IMR-90 (cell line): ENCODE measurements around the gene NUP205. TPM values are rescaled to one million over a fixed set of nuclear protein-coding genes. Genes with fewer than 3 reads are reported as not detected.

Source experiments
- ATAC-seq: fragments of 200-7000 bp; cut with Tn5 transposase; 2 replicates; pipeline ENCODE4 v1.9.1; 2020; ENCODE audit warnings: low read depth, mild to moderate bottlenecking, moderate library complexity
- BruUV-seq: library from RNA; stranded (reverse); fragments of 400-500 nt; replicated peaks from 2 replicates; lab custom pipeline; 2021; lab: Mats Ljungman, UMichigan
- CTCF ChIA-PET: fragments of 300-600 bp; formaldehyde crosslinking; extraction: SDS; loops from one replicate; lab custom pipeline; 2021; ENCODE audit warnings: antibody characterized with exemption; lab: Yijun Ruan, JAX
- POLR2A ChIA-PET: fragments of 300-600 bp; sonication (Branson Sonifier 250); formaldehyde crosslinking; loops from one replicate; lab custom pipeline; 2022; ENCODE audit warnings: antibody characterized with exemption; ENCODE audit not compliant: unreplicated experiment; lab: Charles Lee
- DNase-seq: peaks from one replicate; pipeline ENCODE4 v3.0.0; 2013
- H2AFZ ChIP-seq: replicated peaks from 2 replicates; pipeline ENCODE3; 2013; ENCODE audit warnings: low read length, mild to moderate bottlenecking; ENCODE audit not compliant: poor library complexity
- H2AK5ac ChIP-seq: 2 replicates; pipeline ENCODE4 v1.6.1; 2013; ENCODE audit warnings: low read depth, low read length, inconsistent platforms
- H2AK9ac ChIP-seq: replicated peaks from 2 replicates; pipeline ENCODE3; 2013; ENCODE audit warnings: mild to moderate bottlenecking, low read depth, low read length, moderate library complexity; ENCODE audit not compliant: poor library complexity
- H2BK120ac ChIP-seq: 2 replicates; pipeline ENCODE4 v1.6.1; 2013; ENCODE audit warnings: low read depth, low read length, inconsistent platforms
- H2BK15ac ChIP-seq: 3 replicates; pipeline ENCODE4 v1.6.1; 2013; ENCODE audit warnings: low read depth, low read length, inconsistent platforms
- H2BK20ac ChIP-seq: 2 replicates; pipeline ENCODE4 v1.6.1; 2013; ENCODE audit warnings: low read depth, mild to moderate bottlenecking, inconsistent platforms, low read length, moderate library complexity
- H2BK5ac ChIP-seq: 2 replicates; pipeline ENCODE4 v1.6.1; 2013; ENCODE audit warnings: mild to moderate bottlenecking, low read depth, low read length, inconsistent platforms; ENCODE audit not compliant: poor library complexity, severe bottlenecking
- H3K14ac ChIP-seq: replicated peaks from 2 replicates; pipeline ENCODE4 v1.6.1; 2013; ENCODE audit warnings: low read depth, low read length, inconsistent platforms
- H3K18ac ChIP-seq: 2 replicates; pipeline ENCODE4 v1.6.1; 2013; ENCODE audit warnings: low read depth, low read length, control low read depth
- H3K23ac ChIP-seq: 2 replicates; pipeline ENCODE4 v1.6.1; 2013; ENCODE audit warnings: low read depth, low read length, inconsistent platforms
- H3K27ac ChIP-seq: 2 replicates; pipeline ENCODE4 v1.5.1; 2013; ENCODE audit warnings: mild to moderate bottlenecking, control low read depth, low read length; ENCODE audit not compliant: insufficient read depth
- H3K27me3 ChIP-seq: 2 replicates; pipeline ENCODE4 v1.6.1; 2013; ENCODE audit warnings: low read length; ENCODE audit not compliant: control insufficient read depth, insufficient read depth
- H3K36me3 ChIP-seq: 2 replicates; pipeline ENCODE4 v1.6.1; 2013; ENCODE audit warnings: low read length, mixed read lengths; ENCODE audit not compliant: control insufficient read depth, insufficient read depth
- H3K4ac ChIP-seq: 2 replicates; pipeline ENCODE4 v1.6.1; 2013; ENCODE audit warnings: low read depth, low read length, inconsistent platforms
- H3K4me1 ChIP-seq: 2 replicates; pipeline ENCODE4 v1.6.1; 2013; ENCODE audit warnings: low read length, mixed read lengths; ENCODE audit not compliant: control insufficient read depth, insufficient read depth
- H3K4me2 ChIP-seq: 2 replicates; pipeline ENCODE4 v1.6.1; 2013; ENCODE audit warnings: low read depth, mild to moderate bottlenecking, control low read depth, low read length, moderate library complexity
- H3K4me3 ChIP-seq: 2 replicates; pipeline ENCODE4 v1.5.1; 2013; ENCODE audit warnings: low read depth, mild to moderate bottlenecking, control low read depth, low read length, moderate library complexity; ENCODE audit not compliant: insufficient read depth
- H3K56ac ChIP-seq: 2 replicates; pipeline ENCODE4 v1.6.1; 2013; ENCODE audit warnings: low read length, inconsistent platforms; ENCODE audit not compliant: insufficient read depth; ENCODE audit errors: extremely low read depth
- H3K79me1 ChIP-seq, 2 experiments: 2 replicates each; pipeline ENCODE4 v1.6.1; 2013; ENCODE audit warnings: low read length in 2 of 2, inconsistent platforms in 1 of 2, low read depth in 1 of 2
- H3K9ac ChIP-seq: 2 replicates; pipeline ENCODE4 v1.6.1; 2013; ENCODE audit warnings: low read depth, low read length, control low read depth
- H3K9me1 ChIP-seq: 2 replicates; pipeline ENCODE4 v1.6.1; 2013; ENCODE audit warnings: low read length, inconsistent platforms; ENCODE audit not compliant: insufficient read depth
- H3K9me3 ChIP-seq: 2 replicates; pipeline ENCODE4 v1.6.1; 2013; ENCODE audit warnings: low read length; ENCODE audit not compliant: control insufficient read depth, insufficient read depth
- H4K20me1 ChIP-seq: 2 replicates; pipeline ENCODE4 v1.6.1; 2013; ENCODE audit warnings: low read length, inconsistent platforms; ENCODE audit not compliant: insufficient read depth
- H4K5ac ChIP-seq: 2 replicates; pipeline ENCODE4 v1.6.1; 2013; ENCODE audit warnings: mild to moderate bottlenecking, low read depth, low read length, control low read depth
- H4K8ac ChIP-seq, 2 experiments: 2 replicates each; pipeline ENCODE4 v1.6.1; 2013; ENCODE audit warnings: low read depth in 2 of 2, low read length in 2 of 2, control low read depth in 1 of 2, inconsistent platforms in 1 of 2
- H4K91ac ChIP-seq: 2 replicates; pipeline ENCODE4 v1.6.1; 2013; ENCODE audit warnings: low read depth, low read length, inconsistent platforms; ENCODE audit not compliant: insufficient read depth
- BHLHE40 ChIP-seq: fragments of 150-350 bp; IDR thresholded peaks from 2 replicates; pipeline ENCODE4 v1.6.1; 2016; ENCODE audit warnings: mild to moderate bottlenecking, low read depth, low read length
- CEBPB ChIP-seq: IDR thresholded peaks from 2 replicates; pipeline ENCODE4 v1.6.1; 2012; ENCODE audit warnings: low read depth, low read length, improper control_type of control experiment
- CHD1 ChIP-seq: IDR thresholded peaks from 2 replicates; pipeline ENCODE4 v1.6.1; 2012; ENCODE audit warnings: low read depth, low read length, improper control_type of control experiment
- CTCF ChIP-seq: conservative IDR thresholded peaks from 2 replicates; pipeline ENCODE4 v1.5.1; 2012; ENCODE audit warnings: mild to moderate bottlenecking, low read depth, low read length, improper control_type of control experiment
- ELK1 ChIP-seq: fragments of 150-350 bp; IDR thresholded peaks from 2 replicates; pipeline ENCODE4 v1.6.1; 2016; ENCODE audit warnings: low read depth, mild to moderate bottlenecking, low read length, moderate library complexity, borderline replicate concordance
- FOS ChIP-seq: fragments of 150-350 bp; IDR thresholded peaks from 2 replicates; pipeline ENCODE4 v1.6.1; 2016; ENCODE audit warnings: low read depth, low read length
- MAFK ChIP-seq: IDR thresholded peaks from 2 replicates; pipeline ENCODE4 v1.6.1; 2012; ENCODE audit warnings: low read depth, low read length, improper control_type of control experiment
- MAZ ChIP-seq: IDR thresholded peaks from 2 replicates; pipeline ENCODE4 v1.6.1; 2012; ENCODE audit warnings: low read depth, mild to moderate bottlenecking, low read length, improper control_type of control experiment, moderate library complexity, borderline replicate concordance
- POLR2A ChIP-seq: IDR thresholded peaks from 2 replicates; pipeline ENCODE4 v1.6.1; 2012; ENCODE audit warnings: mild to moderate bottlenecking, low read depth, low read length
- RAD21 ChIP-seq: IDR thresholded peaks from 2 replicates; pipeline ENCODE4 v1.6.1; 2012; ENCODE audit warnings: low read length, improper control_type of control experiment
- RFX5 ChIP-seq: IDR thresholded peaks from 2 replicates; pipeline ENCODE4 v1.8.0; 2012; ENCODE audit warnings: low read depth, mild to moderate bottlenecking, low read length, moderate library complexity
- SMC3 ChIP-seq: fragments of 150-350 bp; IDR thresholded peaks from 2 replicates; pipeline ENCODE4 v1.6.1; 2016; ENCODE audit warnings: low read depth, mild to moderate bottlenecking, antibody characterized with exemption, low read length, moderate library complexity
- USF2 ChIP-seq: fragments of 150-350 bp; IDR thresholded peaks from 2 replicates; pipeline ENCODE4 v1.6.1; 2017; ENCODE audit warnings: mild to moderate bottlenecking, antibody characterized with exemption, low read length, low read depth
- WGBS, 2 experiments: methylation state at CpG; one replicate each; pipeline versions ENCODE4 v1.1.5 to v1.1.7; 2013; ENCODE audit warnings: missing lambda C conversion rate in 2 of 2; ENCODE audit not compliant: insufficient read length in 1 of 2; ENCODE audit errors: extremely low coverage in 2 of 2; 5-methylcytosine and 5-hydroxymethylcytosine counted together
- dilution Hi-C: fragments of 300-500 bp; cut with HindIII; formaldehyde crosslinking; loops from one replicate; pipeline ENCODE4 v1.14.3; 2018; ENCODE audit warnings: low sequenced_read_pairs; ENCODE audit not compliant: unreplicated experiment
- in situ Hi-C: fragments of 300-500 bp; cut with MboI; formaldehyde crosslinking; loops from 3 replicates; pipeline ENCODE4 v1.14.3; 2019; ENCODE audit warnings: low sequenced_read_pairs, inconsistent platforms, mixed read lengths
- intact Hi-C: fragments of 100-400 bp; cut with micrococcal nuclease; formaldehyde crosslinking; loops from 2 replicates; pipeline ENCODE4 v1.10.0; 2022
- polyA plus RNA-seq, 3 experiments: library from polyadenylated mRNA; depleted of rRNA; stranded (reverse); fragments of >200 nt; gene quantifications; 2 replicates each; pipeline ENCODE4 v1.2.3, GENCODE V29; 2012; ENCODE audit warnings: low replicate concordance in 1 of 3
- total RNA-seq: library from RNA; depleted of rRNA; stranded (reverse); fragments of >200 nt; gene quantifications from 2 replicates; pipeline ENCODE4 v1.2.3, GENCODE V29; 2012

Gene NUP205
- total and polyA plus RNA-seq, 2 of the 4 experiments (the other 2 are of a cell fraction): 29.5 to 84.6 TPM

- no peak overlapping the region for H4K91ac ChIP-seq
- H3K4ac ChIP-seq: no peak overlapping the region
- dilution Hi-C loops: no loop called here
- no peaks in the 10 kb centered on the region for H3K9me1 ChIP-seq
- no peak overlapping the region for H3K9ac ChIP-seq
- POLR2A ChIA-PET: no interaction called here
- TF ChIP-seq POLR2A (no peak), CEBPB (no peak), BHLHE40 (no peak), SMC3 (no peak), CTCF (no peak), CHD1 (no peak), FOS (no peak), MAZ (no peak), USF2 (no peak), RAD21 (no peak), ELK1 (no peak), RFX5 (no peak), MAFK (no peak)
- DNase-seq (no peak), ATAC-seq (no peak)
- H3K18ac ChIP-seq: no peak overlapping the region
- no CpG with 5 or more reads among the region's 4 CpGs for WGBS, 2 experiments
- no peak overlapping the region for H3K4me2 ChIP-seq
- H3K27me3 ChIP-seq: peaks cover 2% of the 10 kb centered on the region; the same call in 1 of the 2 replicates
- BruUV-seq: no TSS peak
- no peaks in the 10 kb centered on the region for H3K36me3 ChIP-seq
- H3K79me1 ChIP-seq: no peaks in the 10 kb centered on the region
- H3K9me3 ChIP-seq: no peaks in the 10 kb centered on the region
- H2BK5ac ChIP-seq: no peak overlapping the region
- no peak overlapping the region for H3K23ac ChIP-seq
- H2AK9ac ChIP-seq: no peak overlapping the region
- H4K5ac ChIP-seq: no peak overlapping the region
- H3K4me1 ChIP-seq: no peaks in the 10 kb centered on the region
- no peak overlapping the region for H3K14ac ChIP-seq
- H4K8ac ChIP-seq: no peak overlapping the region
- no peak overlapping the region for H2BK15ac ChIP-seq
- CTCF ChIA-PET: interaction anchor here (0.6 kb wide), 1 partner anchor 25 kb away, joined by 3 read pairs; no protein-coding TSS in a partner anchor
- intact Hi-C loops: no loop called here
- no peak overlapping the region for H3K56ac ChIP-seq
- H2AFZ ChIP-seq: no peak overlapping the region
- H2AK5ac ChIP-seq: no peak overlapping the region
- no peaks in the 10 kb centered on the region for H4K20me1 ChIP-seq
- no peak overlapping the region for H2BK20ac ChIP-seq
- in situ Hi-C loops: no loop called here
- H2BK120ac ChIP-seq: no peak overlapping the region
- H3K4me3 ChIP-seq: no peak overlapping the region
- no peak overlapping the region for H3K27ac ChIP-seq
Measured at GRCh38 chr7:135519871-135520270, 37.8 kb upstream of the NUP205 start.
